ENCODE measurements around the gene TEKT1.
"Not testable (repeated sequence)": the region's sequence is repeated elsewhere in the genome, so short reads cannot be mapped to it uniquely, and the experiment has no call there.

The TEKT1 gene

GRCh38 chr17:6831661-6832263, at the start of gene TEKT1:
Gene TEKT1, minus strand, starts transcription at chr17:6831729. Its CDS starts 1,353 bp downstream, at chr17:6830376.
- peak; percentile 96 for DNase-seq

GRCh38 chr17:6879221-6879975, 47.9 kb upstream of the TEKT1 start:
- not testable (repeated sequence) for DNase-seq

GRCh38 chr17:6875276-6875675, 43.7 kb upstream of the TEKT1 start:
- DNase-seq = not testable (repeated sequence)

- DNase-seq = no peak
Observed at GRCh38 chr17:6872936-6873335, 41.4 kb upstream of the TEKT1 start.

- no peak for DNase-seq
Observed at GRCh38 chr17:6870841-6871240, 39.3 kb upstream of the TEKT1 start.

GRCh38 chr17:6868582-6868981, 37.1 kb upstream of the TEKT1 start:
- no peak for DNase-seq

- no peak for DNase-seq
Observed at GRCh38 chr17:6867849-6868248, 36.3 kb upstream of the TEKT1 start.

GRCh38 chr17:6862825-6863224, 31.3 kb upstream of the TEKT1 start:
- DNase-seq = no peak

GRCh38 chr17:6862122-6862521, 30.6 kb upstream of the TEKT1 start:
- no peak for DNase-seq

GRCh38 chr17:6857904-6858303, 26.4 kb upstream of the TEKT1 start:
- no peak for DNase-seq

GRCh38 chr17:6857336-6857735, 25.8 kb upstream of the TEKT1 start:
- no peak for DNase-seq

GRCh38 chr17:6856051-6856450, 24.5 kb upstream of the TEKT1 start:
- DNase-seq = no peak

GRCh38 chr17:6853764-6854442, 22.4 kb upstream of the TEKT1 start:
- DNase-seq = peak; percentile 87

GRCh38 chr17:6848545-6849179, 17.1 kb upstream of the TEKT1 start:
- DNase-seq = not testable (repeated sequence)

GRCh38 chr17:6846138-6846537, 14.6 kb upstream of the TEKT1 start:
- DNase-seq = not testable (repeated sequence)

- DNase-seq = not testable (repeated sequence)
Observed at GRCh38 chr17:6844406-6844805, 12.9 kb upstream of the TEKT1 start.

- DNase-seq = no peak
Observed at GRCh38 chr17:6843241-6843880, 11.8 kb upstream of the TEKT1 start.

GRCh38 chr17:6841769-6842168, 10.2 kb upstream of the TEKT1 start:
- not testable (repeated sequence) for DNase-seq

- DNase-seq = no peak
Observed at GRCh38 chr17:6830383-6830986, 1.0 kb downstream of the TEKT1 start.

GRCh38 chr17:6823011-6823442, 8.5 kb downstream of the TEKT1 start:
- DNase-seq = no peak

- no peak for DNase-seq
Observed at GRCh38 chr17:6818938-6819337, 12.6 kb downstream of the TEKT1 start.

GRCh38 chr17:6816368-6816767, 15.2 kb downstream of the TEKT1 start:
- not testable (repeated sequence) for DNase-seq

All from islet precursor cell (in vitro differentiated cells).